HG03575 (cell line): Measurements from ENCODE around the gene SSBP3.
"Not testable (repeated sequence)": the region's sequence is repeated elsewhere in the genome, so short reads cannot be mapped to it uniquely, and the experiment has no call there.

Experiments
- ATAC-seq: cut with Tn5 transposase; IDR thresholded peaks from one replicate; pipeline ENCODE4 v1.9.1; 2021; ENCODE audit not compliant: unreplicated experiment, insufficient number of reproducible peaks, low FRiP score; ENCODE audit errors: extremely low read depth

The SSBP3 gene

DNA sequence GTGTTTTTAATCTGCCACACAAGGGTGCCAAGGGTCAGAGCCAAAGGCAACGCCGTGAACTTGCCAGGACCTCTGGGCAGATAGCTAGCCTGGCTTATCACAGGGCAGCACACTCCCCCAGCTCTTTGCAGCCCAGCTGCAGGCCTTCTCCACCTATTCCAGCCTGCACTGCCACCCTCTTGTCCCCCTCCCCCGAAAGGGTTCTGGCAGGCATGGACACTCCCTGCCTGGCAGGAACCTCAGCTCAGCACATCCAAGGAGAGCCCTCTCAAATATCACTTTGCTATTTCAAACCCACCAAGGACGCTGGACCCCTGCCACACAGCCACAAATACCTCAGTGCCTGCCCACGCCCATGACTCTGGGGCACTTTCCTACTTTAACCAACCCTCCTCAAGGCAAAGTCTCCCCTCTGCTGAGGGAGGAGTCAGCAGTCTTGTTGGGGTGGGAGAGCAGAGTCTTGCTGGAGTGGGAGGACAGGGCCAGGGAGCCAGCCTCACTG is 9.1 kb downstream of the SSBP3 start:
- ATAC-seq, result no peak

- no peak for ATAC-seq
These were observed 9.8 kb downstream of the SSBP3 start for GRCh38 chr1:54396261-54396933.

GRCh38 chr1:54395281-54395934 is 10.8 kb downstream of the SSBP3 start:
- ATAC-seq, result no peak

DNA sequence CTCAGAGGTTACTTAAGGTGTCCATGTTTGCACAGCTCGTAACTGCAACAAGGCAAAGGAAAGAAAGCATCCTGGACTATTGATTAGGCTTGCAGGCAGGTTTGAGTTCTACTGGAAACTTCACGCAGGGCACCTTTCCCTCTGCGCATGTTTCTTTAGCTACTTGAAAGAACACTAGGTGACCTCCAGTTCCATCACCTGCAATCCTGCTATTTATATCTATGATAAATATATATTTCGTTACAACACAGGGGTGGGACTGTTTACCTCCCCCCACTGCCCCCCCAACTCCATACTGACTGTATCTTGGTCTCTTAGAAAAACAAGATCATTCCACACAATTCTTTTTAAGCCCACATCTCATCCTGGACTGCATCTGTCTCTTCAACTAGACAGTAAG is 12.1 kb downstream of the SSBP3 start:
- ATAC-seq, result no peak

GRCh38 chr1:54392401-54392800 is 13.8 kb downstream of the SSBP3 start:
- no peak for ATAC-seq

GRCh38 chr1:54391450-54392209 is 14.6 kb downstream of the SSBP3 start:
- no peak for ATAC-seq

GRCh38 chr1:54390655-54391054 is 15.5 kb downstream of the SSBP3 start:
- no peak for ATAC-seq

DNA sequence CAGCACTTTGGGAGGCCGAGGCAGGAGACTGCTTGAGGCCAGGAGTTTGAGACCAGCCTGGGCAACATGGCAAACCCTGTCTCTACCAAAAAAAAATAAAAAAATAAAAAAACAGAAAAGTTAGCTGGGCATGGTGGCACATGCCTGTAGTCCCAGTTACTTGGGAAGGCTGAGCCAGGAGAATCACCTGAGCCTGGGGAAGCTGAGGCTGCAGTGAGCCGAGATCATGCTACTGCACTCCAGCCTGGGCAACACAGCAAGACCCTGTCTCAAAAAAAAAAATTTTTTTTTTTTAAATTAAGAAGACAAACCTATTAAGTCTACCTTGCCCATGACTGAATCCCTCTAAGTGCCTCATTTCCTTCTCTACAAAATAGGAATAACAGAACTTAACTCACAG is 16.6 kb downstream of the SSBP3 start:
- ATAC-seq, result not testable (repeated sequence)

DNA sequence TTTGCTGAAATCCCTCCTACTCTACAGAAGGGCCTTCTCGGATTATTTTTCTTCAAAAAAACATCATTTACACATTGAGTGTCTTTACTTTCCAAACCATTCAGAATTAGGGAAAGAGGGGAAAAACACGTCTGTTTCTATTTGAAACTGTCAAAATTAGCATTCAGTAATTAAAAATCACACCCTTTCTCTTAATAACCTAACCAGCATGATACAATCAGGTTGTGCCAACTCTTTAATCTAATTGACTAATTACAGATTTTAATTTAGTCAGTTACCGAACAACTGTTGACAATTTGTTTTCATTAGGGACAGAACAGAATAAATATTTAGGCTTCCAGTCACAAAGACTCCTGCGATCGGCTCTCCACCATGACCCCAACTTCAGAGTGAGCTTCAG is 18.8 kb downstream of the SSBP3 start:
- no peak for ATAC-seq

DNA sequence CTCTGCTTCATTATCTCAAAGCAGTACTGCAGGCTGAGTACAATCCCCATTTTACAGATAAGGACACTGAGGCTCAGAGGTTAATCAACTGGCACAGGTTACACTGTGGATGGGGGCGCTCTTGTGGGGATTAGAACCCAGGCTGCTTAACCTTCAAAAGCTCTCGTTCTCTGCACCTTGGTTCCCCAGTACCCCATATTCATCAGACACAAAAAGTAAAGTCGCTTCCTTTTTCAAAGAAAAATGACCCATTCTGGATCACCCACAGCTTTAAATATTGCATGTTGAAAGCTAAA is 20.5 kb downstream of the SSBP3 start:
- ATAC-seq, result no peak

GRCh38 chr1:54384918-54385726 is 21.1 kb downstream of the SSBP3 start:
- ATAC-seq, result no peak

GRCh38 chr1:54384471-54384870 is 21.7 kb downstream of the SSBP3 start:
- ATAC-seq, result no peak

- no peak for ATAC-seq
These were observed 24.7 kb downstream of the SSBP3 start for GRCh38 chr1:54381524-54381923.

GRCh38 chr1:54380290-54380882 is 25.8 kb downstream of the SSBP3 start:
- no peak for ATAC-seq

GRCh38 chr1:54379555-54380289 is 26.5 kb downstream of the SSBP3 start:
- ATAC-seq, result no peak

- ATAC-seq, result no peak
These were observed 27.2 kb downstream of the SSBP3 start for GRCh38 chr1:54378874-54379554.

DNA sequence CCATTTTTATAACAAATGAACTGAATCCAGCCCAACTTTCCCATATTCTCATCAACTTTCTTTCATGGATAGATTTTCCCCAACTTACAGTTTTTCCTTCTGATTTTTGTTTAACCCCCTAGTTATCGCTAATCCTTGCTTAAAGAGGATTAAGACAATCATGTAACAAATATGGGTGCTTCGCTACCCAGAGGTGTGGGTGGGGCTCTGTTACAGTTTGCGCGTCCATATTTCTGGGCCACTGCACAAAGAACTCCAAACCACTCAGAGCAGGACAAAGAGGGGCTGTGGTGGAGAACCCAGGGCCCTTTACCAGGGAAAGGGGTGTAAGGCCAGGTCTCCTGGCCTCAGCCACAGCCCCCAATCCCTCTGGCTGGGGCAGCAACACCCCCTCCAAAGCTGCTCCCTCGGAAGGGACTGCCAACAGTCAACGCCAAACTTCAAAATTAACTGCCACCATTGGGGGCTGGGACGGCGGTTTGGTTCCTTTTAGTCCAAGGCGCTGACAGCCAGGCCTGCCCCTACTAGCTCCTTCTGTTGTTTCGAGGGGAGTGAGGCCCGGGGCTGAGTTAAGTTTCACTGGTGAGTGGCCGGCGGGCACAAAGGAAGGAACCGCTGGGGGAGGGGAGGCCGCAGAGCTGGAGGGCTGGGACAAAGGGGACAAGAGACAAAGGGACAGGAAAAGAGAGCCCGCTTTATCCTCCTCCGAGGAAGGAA is 27.9 kb downstream of the SSBP3 start:
- no peak for ATAC-seq
